ENCODE measurements around the gene CCDC148.

DNA sequence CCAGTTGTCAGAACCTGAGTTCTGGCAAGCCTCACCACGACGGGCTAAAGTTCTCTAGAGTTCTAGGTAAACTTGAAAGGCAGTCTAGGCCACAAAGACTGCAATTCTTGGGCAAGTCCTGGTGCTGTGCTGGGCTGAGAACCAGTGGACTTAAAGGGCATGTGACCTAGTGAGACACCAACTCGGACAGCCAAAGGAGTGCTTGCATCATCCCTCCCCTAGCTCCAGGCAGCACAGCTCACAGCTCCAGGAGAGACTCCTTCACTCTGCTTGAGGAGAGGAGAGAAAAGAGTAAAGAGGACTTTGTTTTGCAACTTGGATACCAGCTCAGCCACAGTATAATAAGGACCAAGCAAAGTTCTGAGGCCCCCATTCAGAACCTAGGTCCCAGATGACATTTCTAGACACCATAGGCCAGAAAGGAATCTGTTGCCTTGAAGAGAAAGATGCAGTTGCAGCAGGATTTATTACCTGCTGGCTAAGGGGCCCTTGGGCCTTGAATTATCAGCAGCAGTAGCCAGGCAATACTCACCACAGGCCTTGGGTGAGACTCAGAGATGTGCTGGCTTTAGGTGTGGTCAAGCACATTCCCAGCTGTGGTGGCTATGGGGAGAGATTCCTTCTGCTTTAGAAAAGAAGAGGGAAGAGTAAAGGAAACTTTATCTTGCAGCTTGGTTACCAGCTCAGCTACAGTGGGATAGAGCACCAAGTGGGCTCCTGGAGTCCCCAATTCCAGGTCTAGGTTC, 303.1 kb downstream of the CCDC148 start:
- TF ChIP-seq YY1 (IDR thresholded peaks at IDR 0.05; ENCODE audit: insufficient read depth, insufficient read length) = no peak
- TF ChIP-seq ZNF274 (IDR thresholded peaks at IDR 0.05; ENCODE audit: low read depth, low read length) = no peak
- TF ChIP-seq SUZ12 (IDR thresholded peaks at IDR 0.05; ENCODE audit: extremely low read depth, insufficient read depth, insufficient read length) = no peak
